H4 (cell line): ENCODE data around the gene SCYGR1. TPM values are rescaled to one million over a fixed set of nuclear protein-coding genes. Genes with fewer than 3 reads are reported as not detected.
"Not testable (repeated sequence)": the region's sequence is repeated elsewhere in the genome, so short reads cannot be mapped to it uniquely, and the experiment has no call there.

ENCODE experiments used
- DNase-seq: peaks from one replicate; pipeline ENCODE4 v3.0.0-alpha.2; 2015; ENCODE audit warnings: low spot score
- total RNA-seq: library from RNA; depleted of rRNA; stranded (reverse); fragments of >200 nt; shearing (Covaris generic); gene quantifications from 2 replicates; pipeline ENCODE4 v1.2.3, GENCODE V29; 2014; rRNA removed

Gene SCYGR1
- total RNA-seq, 1 experiment from 2014 or later = not detected

- no peak for DNase-seq
Measured at GRCh38 chr2:227370791-227371312, 16.9 kb downstream of the SCYGR1 start.

DNA sequence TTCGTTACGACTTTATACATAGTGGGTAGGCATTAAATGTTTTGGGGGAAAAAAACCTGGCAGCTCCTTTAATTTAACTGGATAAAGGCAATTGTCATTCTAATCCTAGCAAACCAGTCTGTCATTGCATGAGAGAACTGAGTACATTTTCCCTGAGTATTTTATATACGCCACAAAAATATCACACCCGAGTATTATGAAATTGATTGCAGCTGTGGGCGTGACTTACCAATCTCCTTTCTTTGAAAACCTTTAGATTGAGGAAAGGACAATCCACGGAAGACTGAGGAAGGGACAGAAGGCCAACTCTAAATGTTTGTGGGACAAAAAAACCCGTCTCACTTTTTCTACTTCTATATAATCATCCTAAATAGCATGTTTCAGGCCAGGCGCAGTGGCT is 17.7 kb downstream of the SCYGR1 start:
- DNase-seq = no peak

GRCh38 chr2:227368574-227368973 is 19.2 kb downstream of the SCYGR1 start:
- no peak for DNase-seq

- DNase-seq = no peak
Measured at GRCh38 chr2:227367427-227367795, 20.3 kb downstream of the SCYGR1 start.

DNA sequence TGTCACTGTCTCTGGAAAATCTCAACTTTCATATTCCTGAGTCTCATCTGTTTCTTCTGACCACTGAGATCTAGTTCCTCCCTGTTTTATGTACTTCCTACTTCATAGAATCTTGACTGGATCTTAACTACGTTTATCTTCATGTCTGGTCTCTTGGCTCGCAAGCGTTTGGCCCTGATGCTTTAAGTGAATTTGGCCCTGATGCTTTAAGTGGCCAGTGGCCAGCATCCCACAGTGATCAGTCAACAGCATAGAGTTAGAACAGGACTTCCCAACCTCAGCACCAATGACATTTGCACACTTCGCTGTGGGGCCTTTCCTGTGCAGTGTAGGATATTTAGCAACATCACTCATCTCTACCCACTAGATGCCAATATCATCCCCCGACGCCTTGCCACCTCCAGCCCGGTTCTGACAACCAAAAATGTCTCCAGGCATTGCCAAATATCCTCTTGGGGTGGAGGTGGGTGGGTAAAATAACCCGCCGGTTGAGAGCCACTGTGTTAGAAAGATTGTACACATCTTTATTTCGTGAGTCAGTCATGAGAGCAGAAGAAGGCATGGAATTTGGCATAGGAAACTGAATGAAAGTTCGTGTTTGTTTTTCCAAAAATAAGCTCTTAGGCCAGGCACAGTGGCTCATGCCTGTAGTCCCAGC is 20.9 kb downstream of the SCYGR1 start:
- DNase-seq = no peak

- no peak for DNase-seq
Measured at GRCh38 chr2:227365833-227366232, 21.9 kb downstream of the SCYGR1 start.

- DNase-seq = not testable (repeated sequence)
Measured at GRCh38 chr2:227364585-227365263, 23.0 kb downstream of the SCYGR1 start.

DNA sequence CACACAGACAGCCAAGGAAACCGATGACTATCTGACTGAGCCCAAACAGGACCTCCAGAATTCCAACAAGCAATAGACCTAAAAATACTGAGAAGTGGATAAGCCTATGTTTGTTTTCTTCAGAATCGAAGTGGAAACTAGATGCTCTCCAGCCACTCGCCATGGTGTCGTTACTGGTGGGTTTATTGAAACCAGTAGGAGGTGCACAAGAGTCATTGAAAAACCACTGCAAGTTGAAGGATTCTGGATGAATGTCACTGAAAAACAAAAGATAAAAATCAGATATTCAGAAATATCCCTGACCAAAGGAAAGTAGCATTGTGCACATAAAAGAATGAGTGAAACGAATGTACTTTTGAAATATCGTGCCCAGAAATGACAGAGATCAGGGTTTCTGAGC is 24.0 kb downstream of the SCYGR1 start:
- no peak for DNase-seq

DNA sequence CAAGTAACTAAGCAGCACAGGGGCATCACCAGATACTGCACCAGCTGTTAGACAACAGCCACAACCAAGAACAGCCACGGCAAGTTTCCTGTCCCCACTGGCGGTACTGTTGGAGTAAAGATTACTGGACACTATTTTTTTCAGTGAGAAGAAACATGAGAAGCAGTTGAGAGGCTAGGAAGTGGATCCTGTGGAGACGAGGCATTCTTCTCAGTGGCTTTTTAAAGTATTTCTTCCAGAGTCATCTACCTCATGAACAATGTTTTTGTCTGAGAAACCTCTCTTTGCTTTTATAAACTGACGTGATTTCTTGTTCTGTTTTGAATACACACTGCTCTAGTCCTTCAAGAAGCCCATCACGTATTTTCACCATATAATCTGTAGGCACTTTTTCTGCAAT is 27.4 kb downstream of the SCYGR1 start:
- DNase-seq = no peak

DNA sequence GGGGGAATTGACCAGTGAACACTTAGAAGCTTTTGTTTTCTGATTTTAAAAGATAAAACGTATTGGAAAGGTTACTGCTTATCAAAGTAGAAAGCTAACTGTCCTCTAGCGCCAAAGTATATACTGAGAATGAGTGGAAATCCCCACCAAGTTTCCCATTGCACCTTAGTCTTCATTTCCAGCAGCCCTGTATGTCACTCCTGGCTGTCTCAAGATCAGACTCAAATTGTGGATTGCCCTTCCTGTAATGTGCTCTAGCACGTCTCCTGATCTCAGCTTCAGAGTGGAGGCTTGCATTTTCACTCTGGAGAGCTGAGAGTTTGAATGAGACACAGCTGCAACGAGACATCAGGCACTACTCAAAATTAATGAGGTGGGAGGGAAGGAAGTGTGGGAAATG is 36.1 kb downstream of the SCYGR1 start:
- no peak for DNase-seq

GRCh38 chr2:227349989-227350612 is 37.6 kb downstream of the SCYGR1 start:
- DNase-seq = no peak

DNA sequence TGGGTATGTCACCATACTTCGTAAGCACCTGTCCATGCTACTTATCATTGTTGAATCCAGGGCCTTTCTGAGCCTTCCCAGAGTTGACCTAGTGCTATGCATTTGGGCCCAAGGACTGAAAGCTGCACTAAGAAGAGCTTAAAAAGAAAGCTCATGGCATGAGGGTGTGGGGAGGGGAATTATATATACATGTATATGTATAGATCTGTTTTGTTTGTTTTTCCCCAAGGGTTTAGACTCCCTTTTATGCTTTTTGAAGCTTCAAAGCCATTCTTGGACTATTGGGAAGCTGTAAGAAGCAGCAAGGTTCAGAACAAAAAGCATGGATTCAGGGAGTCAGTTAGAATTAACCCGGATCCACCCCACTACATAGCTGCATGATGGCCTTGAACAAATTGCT is 39.4 kb downstream of the SCYGR1 start:
- DNase-seq = no peak

DNA sequence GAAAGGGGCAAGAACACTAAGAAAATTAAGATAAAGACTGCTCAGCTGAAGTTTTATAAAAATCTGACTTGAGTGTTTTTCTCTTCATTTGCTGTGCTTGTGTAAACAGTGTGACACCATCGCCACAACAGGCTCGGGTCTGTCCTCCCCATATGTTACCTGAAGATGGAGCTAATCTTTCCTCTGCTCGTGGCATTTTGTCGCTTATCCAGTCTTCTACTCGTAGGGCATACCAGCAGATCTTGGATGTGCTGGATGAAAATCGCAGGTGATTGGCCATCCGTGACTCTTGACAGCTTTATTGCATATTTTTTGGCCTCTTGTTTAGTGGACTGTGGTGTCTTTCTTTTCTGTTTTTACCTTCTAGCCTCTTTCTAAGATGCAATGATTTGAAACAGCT is 40.6 kb downstream of the SCYGR1 start:
- DNase-seq = no peak

- no peak for DNase-seq
Measured at GRCh38 chr2:227344231-227344630, 43.5 kb downstream of the SCYGR1 start.

GRCh38 chr2:227341553-227341952 is 46.2 kb downstream of the SCYGR1 start:
- no peak for DNase-seq

GRCh38 chr2:227340106-227340505 is 47.6 kb downstream of the SCYGR1 start:
- no peak for DNase-seq

- DNase-seq = no peak
Measured at GRCh38 chr2:227339098-227339599, 48.6 kb downstream of the SCYGR1 start.

Other genes with a start within 250 kb of the SCYGR1 start
- 0.17 and 0.18 TPM in 2 replicates for gene COL4A4, start 223.7 kb downstream of the SCYGR1 start, total RNA-seq
- gene COL4A3, start 223.3 kb downstream of the SCYGR1 start, total RNA-seq = not detected in 2 replicates
- gene MFF, start 62.7 kb downstream of the SCYGR1 start, total RNA-seq = 131 and 152 TPM in 2 replicates
- 0.04 TPM in 1 of 2 replicates, not detected in the other for gene TM4SF20, start 8.6 kb downstream of the SCYGR1 start, total RNA-seq
- gene AGFG1, start 84.2 kb upstream of the SCYGR1 start, total RNA-seq = 110 and 129 TPM in 2 replicates
- not detected in 2 replicates for gene SCYGR2, start 210.9 kb upstream of the SCYGR1 start, total RNA-seq
- gene SCYGR3, start 226.9 kb upstream of the SCYGR1 start, total RNA-seq = not detected in 2 replicates
- not detected in 2 replicates for gene SCYGR4, start 229.5 kb upstream of the SCYGR1 start, total RNA-seq